Trophoblast cell (in vitro differentiated cells and primary cell): ENCODE results near the gene AGPAT3.
"Not testable (repeated sequence)": the region's sequence is repeated elsewhere in the genome, so short reads cannot be mapped to it uniquely, and the experiment has no call there.

Experiments used
- DNase-seq, 2 donors: peaks; one replicate each; pipeline ENCODE4 v3.0.0-alpha.2; 2016
- H2AFZ ChIP-seq: 2 replicates; pipeline ENCODE4 v1.6.1; 2013; ENCODE audit warnings: low read length, moderate library complexity, mild to moderate bottlenecking; ENCODE audit not compliant: insufficient read depth, poor library complexity
- H2AK5ac ChIP-seq: 2 replicates; pipeline ENCODE4 v1.6.1; 2013; ENCODE audit warnings: mild to moderate bottlenecking, low read length
- H2BK120ac ChIP-seq: 2 replicates; pipeline ENCODE4 v1.6.1; 2013; ENCODE audit warnings: low read length, mild to moderate bottlenecking, moderate library complexity; ENCODE audit not compliant: insufficient read depth, poor library complexity
- H2BK12ac ChIP-seq: 2 replicates; pipeline ENCODE4 v1.6.1; 2013; ENCODE audit warnings: mild to moderate bottlenecking, low read length, moderate library complexity
- H2BK5ac ChIP-seq: 2 replicates; pipeline ENCODE4 v1.6.1; 2013; ENCODE audit warnings: low read length, low read depth, moderate library complexity, mild to moderate bottlenecking; ENCODE audit not compliant: poor library complexity
- H3K14ac ChIP-seq: 2 replicates; pipeline ENCODE4 v1.6.1; 2013; ENCODE audit warnings: mild to moderate bottlenecking, low read length
- H3K18ac ChIP-seq: 2 replicates; pipeline ENCODE4 v1.6.1; 2013; ENCODE audit warnings: mild to moderate bottlenecking, low read length
- H3K23ac ChIP-seq: 2 replicates; pipeline ENCODE4 v1.6.1; 2013; ENCODE audit warnings: low read length
- H3K27ac ChIP-seq: 2 replicates; pipeline ENCODE4 v1.5.1; 2013; ENCODE audit warnings: low read depth, mild to moderate bottlenecking, inconsistent platforms, low read length, moderate library complexity
- H3K27me3 ChIP-seq: 2 replicates; pipeline ENCODE4 v1.6.1; 2013; ENCODE audit warnings: inconsistent platforms, mild to moderate bottlenecking, low read length, moderate library complexity; ENCODE audit not compliant: insufficient read depth
- H3K36me3 ChIP-seq, 2 experiments: 1 replicate in 1 of 2; 2 replicates in 1 of 2; pipeline ENCODE4 v1.6.1; 2013; ENCODE audit warnings: low read length in 2 of 2, mild to moderate bottlenecking in 2 of 2, moderate library complexity in 1 of 2; ENCODE audit not compliant: insufficient read depth in 2 of 2, control insufficient read depth in 1 of 2
- H3K4ac ChIP-seq: 2 replicates; pipeline ENCODE4 v1.6.1; 2013; ENCODE audit warnings: low read depth, mild to moderate bottlenecking, low read length, moderate library complexity
- H3K4me1 ChIP-seq, 2 experiments: 1 replicate in 1 of 2; 2 replicates in 1 of 2; pipeline ENCODE4 v1.6.1; 2013; ENCODE audit warnings: low read length in 2 of 2, mild to moderate bottlenecking in 2 of 2, moderate library complexity in 1 of 2; ENCODE audit not compliant: insufficient read depth in 2 of 2, control insufficient read depth in 1 of 2
- H3K4me2 ChIP-seq: 2 replicates; pipeline ENCODE4 v1.6.1; 2013; ENCODE audit warnings: inconsistent platforms, mild to moderate bottlenecking, low read length, moderate library complexity
- H3K4me3 ChIP-seq: 2 replicates; pipeline ENCODE4 v1.5.1; 2013; ENCODE audit warnings: mild to moderate bottlenecking, low read depth, low read length, inconsistent platforms
- H3K79me1 ChIP-seq: one replicate; pipeline ENCODE4 v1.6.1; 2013; ENCODE audit warnings: low read length
- H3K79me2 ChIP-seq: 2 replicates; pipeline ENCODE4 v1.6.1; 2013; ENCODE audit warnings: low read length, mild to moderate bottlenecking; ENCODE audit not compliant: control insufficient read depth, insufficient read depth, poor library complexity
- H3K9ac ChIP-seq: 2 replicates; pipeline ENCODE4 v1.6.1; 2013; ENCODE audit warnings: mild to moderate bottlenecking, low read length
- H3K9me3 ChIP-seq: 2 replicates; pipeline ENCODE4 v1.6.1; 2013; ENCODE audit warnings: low read depth, mild to moderate bottlenecking, control low read depth, inconsistent platforms, low read length; ENCODE audit not compliant: insufficient read depth
- H4K12ac ChIP-seq: 2 replicates; pipeline ENCODE4 v1.6.1; 2013; ENCODE audit warnings: low read depth, mild to moderate bottlenecking, low read length, moderate library complexity
- H4K8ac ChIP-seq: 2 replicates; pipeline ENCODE4 v1.6.1; 2013; ENCODE audit warnings: low read depth, mild to moderate bottlenecking, low read length, moderate library complexity
- H4K91ac ChIP-seq: one replicate; pipeline ENCODE4 v1.6.1; 2013; ENCODE audit warnings: low read depth, mild to moderate bottlenecking, low read length, moderate library complexity
- WGBS: extraction: QIAGEN DNeasy Blood & Tissue Kit; methylation state at CpG from one replicate; pipeline ENCODE4 v1.1.7; 2013; ENCODE audit warnings: missing lambda C conversion rate; ENCODE audit not compliant: insufficient read length, insufficient coverage; ENCODE audit errors: extremely low coverage; 5-methylcytosine and 5-hydroxymethylcytosine counted together

Gene AGPAT3

GRCh38 chr21:43818685-43819084, 46.3 kb upstream of the AGPAT3 start:
- Histone ChIP-seq H3K9me3 (peaks cover 7% of the 10 kb centered on the region), H3K14ac (no peak overlapping the region), H3K4me1 (no peaks in the 10 kb centered on the region), H2BK5ac (no peak overlapping the region), H3K27ac (no peak overlapping the region), H3K79me2 (no peaks in the 10 kb centered on the region), H4K12ac (no peak overlapping the region), H4K91ac (no peak overlapping the region), H3K9ac (no peak overlapping the region), H3K23ac (no peak overlapping the region), H3K4me3 (no peak overlapping the region), H4K8ac (no peak overlapping the region), H3K18ac (no peak overlapping the region), H3K4me2 (no peak overlapping the region), H2AFZ (no peak overlapping the region), H3K36me3 (no peaks in the 10 kb centered on the region), H2AK5ac (no peak overlapping the region), H3K27me3 (no peaks in the 10 kb centered on the region), H3K79me1 (no peaks in the 10 kb centered on the region), H3K4ac (no peak overlapping the region), H2BK120ac (no peak overlapping the region), H2BK12ac (no peak overlapping the region)
- no CpG with 5 or more reads among the region's 3 CpGs for WGBS
- DNase-seq: no peak

GRCh38 chr21:43819511-43820405, 45.3 kb upstream of the AGPAT3 start:
- Histone ChIP-seq H3K36me3 (no peaks in the 10 kb centered on the region), H3K4me1 (no peaks in the 10 kb centered on the region), H3K9ac (no peak overlapping the region), H3K4me3 (no peak overlapping the region), H4K91ac (no peak overlapping the region), H2AFZ (no peak overlapping the region), H2BK120ac (no peak overlapping the region), H2AK5ac (no peak overlapping the region), H3K79me1 (no peaks in the 10 kb centered on the region), H2BK12ac (no peak overlapping the region), H3K4ac (no peak overlapping the region), H3K79me2 (no peaks in the 10 kb centered on the region), H3K18ac (no peak overlapping the region), H3K4me2 (no peak overlapping the region), H3K27ac (no peak overlapping the region), H4K12ac (no peak overlapping the region), H4K8ac (no peak overlapping the region), H3K23ac (no peak overlapping the region), H3K27me3 (no peaks in the 10 kb centered on the region), H2BK5ac (no peak overlapping the region), H3K9me3 (peaks cover 7% of the 10 kb centered on the region), H3K14ac (no peak overlapping the region)
- no CpG with 5 or more reads among the region's 25 CpGs for WGBS
- DNase-seq: no peak

- H3K36me3 ChIP-seq: no peaks in the 10 kb centered on the region
- no peaks in the 10 kb centered on the region for H3K79me2 ChIP-seq
- H4K12ac ChIP-seq: no peak overlapping the region
- H2BK5ac ChIP-seq: no peak overlapping the region
- no peaks in the 10 kb centered on the region for H3K27me3 ChIP-seq
- H4K8ac ChIP-seq: no peak overlapping the region
- no peak overlapping the region for H3K4ac ChIP-seq
- no peak overlapping the region for H4K91ac ChIP-seq
- H3K9ac ChIP-seq: no peak overlapping the region
- H2BK120ac ChIP-seq: no peak overlapping the region
- H3K27ac ChIP-seq: no peak overlapping the region
- DNase-seq: no peak
- WGBS: no CpG with 5 or more reads among the region's 11 CpGs
- no peak overlapping the region for H3K4me3 ChIP-seq
- no peak overlapping the region for H3K4me2 ChIP-seq
- no peak overlapping the region for H2AFZ ChIP-seq
- no peak overlapping the region for H3K14ac ChIP-seq
- no peak overlapping the region for H2BK12ac ChIP-seq
- H2AK5ac ChIP-seq: no peak overlapping the region
- H3K18ac ChIP-seq: no peak overlapping the region
- H3K23ac ChIP-seq: no peak overlapping the region
- no peaks in the 10 kb centered on the region for H3K4me1 ChIP-seq
- H3K9me3 ChIP-seq: peaks cover 7% of the 10 kb centered on the region
- no peaks in the 10 kb centered on the region for H3K79me1 ChIP-seq
Measured at GRCh38 chr21:43820466-43820865, 44.6 kb upstream of the AGPAT3 start.

GRCh38 chr21:43822166-43822565, 42.9 kb upstream of the AGPAT3 start:
- not testable (repeated sequence) for H3K9ac ChIP-seq, H3K79me1 ChIP-seq, H4K12ac ChIP-seq, H2BK5ac ChIP-seq, H3K27me3 ChIP-seq, H2AK5ac ChIP-seq, H3K36me3 ChIP-seq, H2AFZ ChIP-seq, DNase-seq, H3K23ac ChIP-seq, H4K91ac ChIP-seq, H3K4me1 ChIP-seq, H3K79me2 ChIP-seq, H4K8ac ChIP-seq, H3K9me3 ChIP-seq, H3K4me2 ChIP-seq, H2BK120ac ChIP-seq, H3K4me3 ChIP-seq, H2BK12ac ChIP-seq, H3K18ac ChIP-seq, H3K14ac ChIP-seq, H3K4ac ChIP-seq, H3K27ac ChIP-seq
- no CpG with 5 or more reads among the region's 25 CpGs for WGBS
